Left cardiac atrium (tissue), 4 donors: Measurements from ENCODE around the gene TMEM255B. TPM values are rescaled to one million over a fixed set of nuclear protein-coding genes. Genes with fewer than 3 reads are reported as not detected.
A peak's percentile ranks its signal among the peaks of the same experiment; 100 is the strongest.

ENCODE experiments used
- ATAC-seq, 2 donors: fragments of 200-7000 bp; cut with Tn5 transposase; one replicate each; pipeline ENCODE4 v1.9.1; 2020; ENCODE audit warnings: mild to moderate bottlenecking in 2 of 2, moderate library complexity in 2 of 2
- DNase-seq: peaks from one replicate; pipeline ENCODE4 v3.0.0-alpha.2; 2020
- intact Hi-C, 2 donors: fragments of 100-400 bp; cut with DNase I; formaldehyde crosslinking; loops; one replicate each; pipeline versions ENCODE4 v1.14.1 to v1.15.1; 2022 to 2023
- total RNA-seq, 2 donors: library from RNA; stranded (reverse); fragmentation: NEBNext Ultra II Directional; extraction: Animal tissue kit (Norgen Biotek cat#: 25700); gene quantifications; one replicate each; pipeline ENCODE4 v1.2.1, GENCODE V29; 2021
- donor health status: DM: no; HTN: yes; CAD: no.
- donor health status: DM: no; HTN: yes; CAD: no; lungs with severe emphysema.
- donor health status: DM: yes; HTN: yes; CAD: no.
- donor health status: Dilated cardiomyopathy.

Gene TMEM255B
- total RNA-seq, 2 donors from 2014 or later, result 10.5 to 14.1 TPM

DNA sequence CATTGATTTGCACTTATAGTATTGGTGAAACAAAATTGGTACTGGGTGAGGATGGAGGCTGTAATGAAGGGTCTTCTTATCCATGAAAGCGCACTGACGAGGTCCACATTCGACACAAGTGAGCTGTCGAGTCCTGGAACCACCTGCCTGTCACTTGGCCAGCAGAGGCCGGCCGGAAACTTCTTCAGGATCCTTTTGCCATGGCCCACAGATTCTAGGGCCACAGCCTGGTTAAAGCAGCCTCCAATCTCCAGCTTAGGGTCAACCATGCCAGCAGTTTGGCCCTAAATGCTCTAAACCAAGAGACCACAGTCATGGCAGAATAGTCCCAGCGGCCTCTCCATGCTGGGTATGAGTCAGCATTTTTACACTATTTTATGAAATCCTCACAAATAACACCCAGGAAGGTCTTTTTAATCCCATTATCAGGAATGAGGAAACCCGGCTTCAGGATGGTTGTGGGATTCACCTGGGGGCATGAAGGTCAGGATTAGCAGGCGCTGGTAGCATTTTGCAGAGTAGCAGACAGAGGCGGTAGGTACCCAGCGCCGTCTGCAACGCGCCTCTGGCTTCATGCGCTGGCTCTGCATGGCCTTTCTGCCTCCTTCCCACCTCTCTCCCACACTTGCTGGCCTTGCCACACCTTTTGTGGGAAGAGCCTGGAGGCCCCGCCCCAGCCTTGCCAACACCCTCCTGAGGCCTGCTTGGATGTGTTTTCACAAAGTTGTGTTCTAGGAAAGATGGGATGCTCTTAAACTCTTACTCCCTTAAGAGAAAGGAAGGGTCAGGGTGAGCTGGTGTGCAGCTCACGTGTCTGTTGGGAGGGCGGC lies 89.6 kb downstream of the TMEM255B start:
- intact Hi-C loops, result no loop called here
- ATAC-seq (peak in 1 of 2 donors; percentile 61), DNase-seq (no peak)

DNA sequence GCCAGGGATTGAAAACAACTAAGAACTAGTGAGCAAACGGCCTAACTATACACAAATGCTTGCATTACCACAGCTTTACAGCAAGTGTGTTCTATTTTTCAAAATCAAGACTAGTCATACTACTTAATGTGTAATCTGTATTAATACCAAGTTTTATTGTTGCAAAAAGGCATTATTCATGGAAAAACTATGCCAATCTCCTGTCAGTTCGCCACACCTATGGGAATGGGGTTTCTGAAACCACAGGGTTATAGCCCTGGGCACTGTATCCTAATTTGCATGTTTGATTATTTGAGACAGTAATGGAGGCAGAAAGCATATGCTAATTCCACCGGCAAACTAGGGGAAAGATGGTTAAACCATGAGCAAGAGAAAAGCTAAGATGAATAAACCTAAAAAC lies 90.5 kb downstream of the TMEM255B start:
- DNase-seq (no peak), ATAC-seq (no peak)
- intact Hi-C loops, result no loop called here

DNA sequence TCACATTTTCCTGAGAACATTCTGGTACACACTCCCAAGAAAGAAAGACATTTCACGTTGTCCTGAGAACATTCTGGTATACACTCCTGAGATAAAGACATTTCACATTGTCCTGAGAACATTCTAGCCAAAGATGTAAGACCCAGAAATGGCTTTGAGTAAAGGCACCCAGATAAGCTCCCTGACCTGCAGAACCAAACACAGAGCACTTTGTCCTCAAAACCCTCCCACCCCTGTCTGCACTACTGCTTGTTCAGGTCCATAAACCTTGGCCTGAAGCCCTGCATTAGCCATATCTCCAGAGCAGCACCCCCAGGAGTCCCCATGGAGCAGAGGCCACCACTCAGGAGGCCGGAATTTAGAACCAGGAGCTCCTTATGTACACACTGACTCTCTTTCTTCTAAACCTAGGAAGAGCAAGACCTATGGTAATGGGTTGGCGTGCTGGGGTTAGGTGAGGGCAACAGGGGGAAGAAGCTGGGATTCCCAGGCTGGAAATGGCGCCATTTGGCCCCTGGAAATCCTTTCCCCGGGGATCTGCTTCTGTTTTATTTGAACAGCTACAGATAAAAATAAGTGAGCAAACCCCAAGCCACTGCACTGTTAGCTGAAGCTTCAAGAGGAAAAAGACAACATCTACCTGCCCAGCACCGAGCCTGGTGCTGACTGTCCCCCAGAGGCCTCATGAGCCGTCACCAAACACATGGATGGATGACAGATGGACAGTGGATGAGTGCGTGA lies 91.1 kb downstream of the TMEM255B start:
- intact Hi-C loops, result no loop called here
- ATAC-seq, result no peak
- no peak for DNase-seq

DNA sequence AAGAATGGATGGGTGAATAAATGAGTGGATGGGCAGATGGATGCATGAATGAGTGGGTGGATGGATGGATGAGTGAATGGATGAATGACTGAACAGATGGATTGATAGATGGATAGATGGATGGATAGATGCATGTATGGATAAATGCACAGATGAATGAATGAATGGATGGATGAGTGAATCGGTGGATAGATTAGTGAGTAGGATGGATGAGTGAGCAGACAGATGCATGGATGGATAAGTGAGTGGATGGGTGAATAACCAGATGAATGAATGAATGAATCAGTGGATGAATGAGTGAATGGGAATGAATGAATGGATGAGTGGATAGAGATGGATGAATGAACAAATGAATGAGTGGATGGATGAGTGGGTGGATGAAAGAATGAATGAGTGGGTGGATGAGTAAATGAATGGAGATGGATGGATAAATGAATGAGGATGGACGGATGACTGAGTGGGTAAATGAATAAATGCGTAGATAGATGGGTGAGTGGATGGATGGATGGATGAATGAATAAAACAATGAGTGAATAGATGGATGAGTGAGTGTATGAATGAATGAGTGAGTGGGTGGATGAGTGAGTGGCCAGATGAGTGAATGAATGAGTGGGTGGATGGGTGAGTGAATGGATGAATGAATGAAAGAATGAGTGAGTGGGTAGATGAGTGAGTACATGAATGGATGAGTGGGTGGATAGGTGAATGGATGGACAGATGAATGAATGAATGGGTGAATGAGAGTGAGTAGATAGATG lies 91.9 kb downstream of the TMEM255B start:
- intact Hi-C loops, result no loop called here
- no peak for DNase-seq
- no peak for ATAC-seq

DNA sequence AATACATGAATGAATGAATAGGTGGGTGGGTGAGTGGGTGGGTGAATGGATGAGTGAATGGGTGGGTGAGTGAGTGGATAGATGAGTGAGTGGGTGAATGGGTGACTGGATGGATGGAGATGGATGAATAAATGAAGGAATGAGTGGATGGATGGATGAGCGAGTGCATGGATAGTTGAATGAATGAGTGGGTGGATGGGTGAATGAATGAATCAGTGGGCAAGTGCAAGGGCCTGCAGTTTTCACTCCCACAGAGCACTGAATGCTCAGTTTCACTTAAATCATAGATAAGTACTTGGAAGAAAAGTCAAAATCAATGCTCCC lies 92.4 kb downstream of the TMEM255B start:
- intact Hi-C loops, result no loop called here
- no peak for ATAC-seq
- no peak for DNase-seq

DNA sequence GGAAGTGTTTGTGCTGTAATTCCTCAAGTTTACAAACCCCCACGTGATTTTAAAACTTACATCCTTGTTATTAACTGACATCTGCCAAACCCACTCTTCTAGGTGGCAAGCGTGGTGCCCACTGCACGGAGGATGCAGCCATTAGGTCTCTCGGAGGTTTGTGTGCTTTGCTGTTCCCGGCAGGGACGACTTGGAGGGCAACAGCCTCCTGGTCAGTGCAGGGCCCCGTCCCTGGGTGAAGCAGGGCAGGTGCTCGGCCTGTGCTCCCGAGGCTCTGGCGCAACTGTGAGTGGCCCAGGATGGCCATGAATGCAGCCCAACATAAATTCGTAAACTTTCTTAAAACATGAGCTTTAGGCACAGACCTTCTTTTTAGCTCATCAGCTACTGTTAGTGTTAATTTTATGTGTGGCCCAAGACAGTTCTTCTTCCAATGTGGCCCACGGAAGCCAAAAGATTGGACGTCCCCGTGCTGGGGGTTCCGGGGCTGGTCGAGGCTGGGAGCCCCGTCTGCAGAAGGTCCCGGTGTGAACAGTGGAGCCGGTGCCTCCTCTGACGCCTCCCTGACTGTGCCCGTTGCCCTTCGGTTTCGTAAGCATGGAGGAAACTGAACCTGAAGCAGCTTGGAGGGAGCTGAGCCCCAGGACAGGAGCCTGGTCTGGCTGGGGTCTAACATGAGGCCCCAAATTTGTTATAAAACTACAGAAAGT lies 93.0 kb downstream of the TMEM255B start:
- intact Hi-C loops, result no loop called here
- DNase-seq (no peak), ATAC-seq (no peak)

DNA sequence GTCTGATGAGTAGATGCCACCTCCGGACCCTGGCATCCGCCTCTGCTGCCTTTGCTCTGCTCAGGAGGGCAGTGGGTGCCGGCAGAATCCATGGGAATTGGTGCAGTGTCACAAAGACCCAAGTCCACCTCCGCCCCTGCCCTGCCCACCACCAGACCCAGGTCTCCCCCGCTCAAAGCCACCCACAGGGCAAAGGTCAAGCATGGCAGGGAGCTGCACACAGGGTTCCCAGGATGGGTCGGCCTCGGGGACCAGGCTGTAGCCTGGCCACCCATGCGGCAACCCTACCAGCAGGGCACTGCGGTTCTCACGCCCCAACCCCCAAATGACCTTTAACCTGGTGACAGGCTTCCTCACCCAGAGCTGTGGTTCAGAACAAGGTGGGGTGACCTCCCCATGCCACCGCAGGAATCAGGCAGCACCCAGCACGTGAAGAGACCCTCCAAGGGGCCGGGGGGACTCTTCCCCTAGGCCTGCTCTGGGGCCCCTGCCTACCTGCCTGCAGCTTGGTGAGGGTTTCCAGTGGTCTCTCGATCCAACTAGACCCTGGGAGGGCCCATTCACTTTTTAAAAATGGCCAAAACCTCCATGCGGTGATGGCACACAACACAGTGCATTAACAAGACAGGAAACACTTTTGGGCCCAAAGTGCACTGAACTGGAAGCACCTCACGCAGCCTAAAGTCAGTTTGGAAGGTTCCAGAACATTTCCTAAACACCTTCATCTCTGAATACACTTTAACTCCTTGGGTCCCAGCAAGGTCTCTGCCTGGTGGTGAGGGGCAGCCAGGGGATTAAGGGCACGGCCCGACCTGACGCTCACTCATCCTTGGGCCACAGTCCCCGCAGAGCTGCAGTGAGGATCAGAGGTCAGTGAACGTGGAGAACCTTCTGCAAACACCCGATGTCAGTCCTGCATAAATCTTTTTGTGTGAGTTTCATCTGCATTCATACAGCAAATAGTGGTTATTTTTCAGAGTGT lies 93.8 kb downstream of the TMEM255B start:
- no peak for ATAC-seq
- no peak for DNase-seq
- intact Hi-C loops, result no loop called here

DNA sequence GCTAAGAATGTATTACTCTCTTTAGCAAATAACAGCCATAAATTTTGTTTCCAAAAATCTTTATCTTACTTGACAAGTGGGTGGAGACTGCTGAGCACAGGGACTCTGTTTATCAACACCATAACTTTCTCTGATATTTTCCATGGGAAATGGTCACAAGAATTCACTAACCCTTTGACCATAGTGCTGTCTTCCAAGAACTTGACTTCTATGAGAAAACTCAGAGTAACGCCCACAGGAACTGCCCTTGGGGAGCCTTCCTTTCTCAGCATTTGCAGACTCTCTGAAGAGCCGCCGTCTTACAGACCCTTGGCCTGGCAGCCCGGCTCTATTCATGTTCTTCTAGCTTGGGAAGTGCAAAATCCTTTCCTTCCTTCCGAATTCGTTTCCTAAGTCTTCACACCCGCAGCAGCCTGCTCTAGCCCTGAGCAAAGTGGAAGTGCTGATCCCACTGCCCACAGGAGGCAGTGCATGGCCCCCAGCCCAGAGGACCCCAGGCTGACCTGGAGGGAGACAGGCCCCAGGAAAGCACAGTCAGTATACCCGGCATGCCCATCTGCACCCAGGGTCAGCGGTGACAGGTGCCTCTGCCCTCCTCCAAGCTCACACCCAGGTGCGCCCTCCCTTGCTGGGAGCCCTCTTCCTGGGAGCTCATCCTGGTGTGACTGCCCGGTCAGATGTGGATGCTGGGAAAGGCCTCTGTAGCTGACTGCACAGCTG lies 94.7 kb downstream of the TMEM255B start:
- no peak for DNase-seq
- ATAC-seq, result peak; percentile 22 to 54
- intact Hi-C loops, result no loop called here

DNA sequence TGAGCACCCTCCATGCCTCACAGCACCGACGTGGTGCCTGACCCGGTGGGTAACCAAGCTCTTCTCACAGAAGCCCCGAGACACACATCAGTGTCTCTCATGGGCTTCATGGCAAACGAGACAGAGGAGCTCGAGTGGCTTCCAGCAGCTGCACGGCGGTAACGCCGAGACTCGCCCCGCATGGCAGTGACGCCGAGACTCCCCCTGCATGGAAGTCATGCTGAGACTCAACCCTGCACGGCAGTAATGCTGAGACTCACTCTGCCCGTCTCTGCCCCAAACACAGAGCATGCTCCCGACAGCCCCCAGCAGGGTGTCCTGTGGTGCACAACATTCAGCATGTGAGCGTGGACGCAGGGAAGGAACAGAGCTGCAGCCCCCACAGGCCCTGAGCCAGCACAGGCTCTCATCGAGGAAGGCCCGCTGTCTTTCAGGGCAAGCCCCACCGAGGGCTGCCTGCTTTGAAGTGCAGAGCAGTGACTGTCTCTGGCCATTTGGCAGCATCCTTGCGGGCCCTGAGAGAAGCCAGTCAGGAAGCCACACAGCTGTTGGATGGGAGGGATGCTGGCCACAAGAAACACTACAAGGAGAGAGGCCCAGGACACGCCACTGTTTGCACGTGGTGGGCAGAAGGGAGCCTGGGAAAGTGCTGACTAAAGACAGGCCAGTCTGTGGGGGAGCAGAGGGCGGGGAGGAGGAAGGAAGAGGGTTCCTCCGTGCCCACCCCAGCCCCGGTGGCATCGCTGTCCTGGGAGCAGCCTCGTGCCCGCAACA lies 95.4 kb downstream of the TMEM255B start:
- ATAC-seq, result peak; percentile 53 to 57
- intact Hi-C loops, result no loop called here
- no peak for DNase-seq

DNA sequence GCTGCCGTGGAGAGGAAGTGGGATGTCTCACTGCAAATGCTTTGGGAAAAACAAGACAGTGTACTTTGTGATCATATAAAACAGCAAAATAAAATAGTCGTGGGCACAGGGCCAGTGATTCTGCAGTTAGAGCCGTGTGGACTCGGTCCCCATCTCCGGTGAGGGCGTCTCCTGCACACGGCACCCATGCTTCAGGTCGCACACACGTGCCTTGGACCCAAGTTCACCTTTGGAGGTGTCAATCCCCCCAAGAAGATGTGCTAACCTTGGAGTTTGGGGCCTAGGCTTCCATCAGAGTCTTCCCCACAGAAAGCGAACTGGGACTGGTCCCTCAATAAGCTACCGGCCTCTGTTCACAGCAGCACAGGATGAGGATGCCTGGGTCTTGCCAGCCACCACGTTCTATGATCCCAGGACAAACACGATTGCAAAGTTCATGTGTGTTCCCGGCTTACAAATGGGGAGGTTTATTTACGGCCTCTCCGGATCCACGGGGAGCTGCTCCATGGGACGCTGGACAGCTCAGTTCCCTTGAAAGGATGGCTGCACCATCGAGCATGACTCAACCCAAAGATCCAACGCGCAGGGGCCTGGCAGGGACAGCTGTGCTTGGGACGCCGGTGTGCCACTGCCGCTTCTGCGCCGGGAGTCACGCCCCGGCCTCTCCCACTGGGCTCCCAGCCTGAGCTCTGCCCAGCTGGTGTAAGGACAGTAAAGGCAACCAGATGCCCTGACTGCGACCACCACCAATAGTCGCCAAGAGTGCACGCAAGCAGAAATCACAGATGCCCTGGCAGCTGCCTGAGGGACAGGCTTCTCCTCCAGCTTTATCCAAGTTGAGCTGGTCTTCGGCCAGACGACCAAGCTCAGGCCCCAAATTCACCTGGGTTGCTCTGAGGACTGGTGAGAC lies 96.2 kb downstream of the TMEM255B start:
- ATAC-seq, result peak; percentile 52 to 68
- no peak for DNase-seq
- intact Hi-C loops, result no loop called here

DNA sequence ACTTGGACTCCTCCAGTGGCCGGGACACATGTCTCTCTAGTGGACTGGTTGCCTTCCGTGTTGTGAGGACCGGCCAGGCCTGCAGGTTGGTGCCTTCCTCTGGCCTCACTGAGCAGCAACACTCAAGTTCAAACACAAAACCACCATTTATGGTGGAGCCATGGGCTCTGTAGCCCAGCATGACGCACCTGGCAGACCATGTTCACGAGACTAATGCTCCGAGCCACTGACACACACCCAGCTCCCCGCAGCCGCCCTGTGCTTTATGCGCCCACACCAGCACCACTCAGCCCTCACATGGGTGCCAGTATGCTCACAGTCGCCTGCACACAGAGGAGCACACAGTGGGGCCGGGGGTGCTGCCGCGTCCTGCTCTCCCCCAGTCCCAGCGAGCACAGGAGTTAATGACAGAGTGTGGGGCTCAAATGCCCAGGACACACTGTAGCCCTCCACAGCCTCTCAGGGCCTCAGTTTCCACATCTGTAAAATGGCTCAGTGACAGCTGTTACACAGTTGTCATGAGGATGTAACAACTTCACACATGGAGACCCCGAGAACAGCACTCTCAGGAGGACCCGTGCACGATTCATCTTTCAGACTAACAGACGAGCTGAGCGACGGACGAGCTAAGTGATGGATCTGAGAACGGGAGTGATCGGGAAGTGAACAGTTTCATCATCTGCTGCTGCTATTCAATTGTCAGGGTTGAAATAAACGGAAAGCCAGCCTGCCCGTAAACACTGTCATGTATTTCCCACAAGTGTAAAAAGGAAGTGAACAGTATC lies 97.1 kb downstream of the TMEM255B start:
- intact Hi-C loops, result no loop called here
- ATAC-seq (no peak), DNase-seq (no peak)

DNA sequence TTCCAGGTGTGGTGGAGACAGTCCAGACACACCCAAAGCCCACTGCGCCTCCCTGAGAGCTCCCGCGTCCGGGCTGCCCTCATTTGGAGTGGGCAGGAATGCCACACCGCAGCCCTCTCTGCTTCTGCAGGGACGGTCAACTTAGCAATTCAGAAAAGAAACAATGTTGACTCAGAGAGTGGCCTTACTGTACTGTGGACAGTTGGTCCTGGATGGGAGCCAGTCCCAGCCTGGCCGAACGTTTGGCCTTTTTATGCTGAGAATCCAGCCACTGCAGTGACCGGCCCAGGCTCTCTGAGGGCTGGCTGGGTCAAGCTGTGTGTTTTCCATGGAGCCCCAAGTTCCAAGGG lies 97.7 kb downstream of the TMEM255B start:
- intact Hi-C loops, result no loop called here
- DNase-seq (peak; percentile 40), ATAC-seq (peak in 1 of 2 donors; percentile 31)

DNA sequence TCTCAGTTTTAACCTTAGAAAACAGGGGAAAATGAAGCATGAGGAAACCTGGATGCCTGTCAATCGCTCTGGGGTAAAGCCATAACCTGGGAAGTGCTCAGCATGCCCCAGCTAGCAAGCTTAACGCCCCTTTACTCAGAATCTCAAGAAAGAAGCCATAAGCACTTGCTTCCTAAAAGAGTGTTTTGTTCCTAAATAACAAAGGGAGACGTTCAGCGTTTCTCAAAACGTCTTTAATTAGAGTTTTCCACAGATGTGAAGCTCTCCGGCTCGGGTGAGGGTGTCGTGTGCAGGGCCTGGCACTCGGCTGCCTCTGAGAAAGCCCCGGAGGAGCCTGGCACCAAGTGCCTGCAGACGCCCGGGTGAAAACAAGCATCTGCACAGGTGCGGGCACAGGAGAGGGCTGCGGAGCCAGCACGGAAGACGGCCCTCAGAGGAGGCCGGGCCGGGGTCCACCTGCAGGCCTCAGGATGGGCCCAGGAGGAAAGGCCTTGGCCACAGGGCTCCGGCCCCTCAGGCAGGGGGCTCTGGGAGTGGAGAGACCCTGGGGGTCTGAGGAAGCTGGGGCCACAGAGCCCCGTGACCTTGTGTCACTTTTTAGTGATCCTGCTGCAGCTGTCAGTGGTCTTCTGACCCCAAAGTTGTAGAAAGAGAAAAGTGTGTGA lies 98.6 kb downstream of the TMEM255B start:
- intact Hi-C loops, result no loop called here
- ATAC-seq, result no peak
- DNase-seq, result no peak

DNA sequence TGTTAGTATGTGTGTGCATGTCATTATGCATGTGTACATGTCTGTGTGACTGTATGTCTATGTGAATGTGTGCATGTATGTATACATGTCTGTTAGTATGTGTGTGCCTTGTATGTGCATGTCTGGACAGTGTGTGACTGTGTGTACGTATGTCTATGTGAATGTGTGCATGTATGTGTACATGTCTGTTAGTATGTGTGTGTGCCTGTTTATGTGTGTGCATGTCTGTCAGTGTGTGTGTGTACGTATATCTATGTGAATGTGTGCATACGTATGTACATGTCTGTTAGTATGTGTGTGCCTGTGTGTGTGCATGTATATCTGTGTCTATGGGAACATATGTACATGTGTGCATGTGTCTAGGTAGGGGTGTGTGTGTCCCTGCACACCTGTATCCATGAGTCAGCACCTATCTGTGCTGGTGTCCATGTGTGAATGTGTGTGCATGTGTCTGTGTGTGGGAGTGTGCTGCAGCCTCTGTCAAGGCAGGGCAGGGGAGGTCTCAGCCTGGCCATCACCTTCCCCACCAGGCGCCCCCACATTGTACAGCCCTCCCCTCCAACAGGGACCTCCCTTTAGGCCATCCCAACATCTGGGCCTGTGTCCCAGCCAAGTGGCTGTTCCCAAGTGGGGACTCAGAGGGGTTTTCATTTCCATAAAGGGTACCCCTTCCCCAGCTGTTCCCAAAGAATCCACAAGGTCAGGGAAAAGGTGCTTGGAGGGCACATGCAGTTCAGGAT lies 100.5 kb downstream of the TMEM255B start:
- intact Hi-C loops, result loop anchor here in 1 of 2 donors (5.0 kb wide), 2 partner anchors 42 to 43 kb away; no protein-coding TSS in a partner anchor
- DNase-seq (no peak), ATAC-seq (no peak)
